ENCODE results near the gene CAV1. TPM values are rescaled to one million over a fixed set of nuclear protein-coding genes. Genes with fewer than 3 reads are reported as not detected.

Gene CAV1
- total RNA-seq, 1 donor from 2014 or later: 6.1 TPM

GRCh38 chr7:116576350-116577319 is 51.8 kb downstream of the CAV1 start:
- Mint-ChIP-seq H3K27ac (no peak overlapping the region), H3K36me3 (ENCODE audit: low read depth) (no peaks in the 10 kb centered on the region), H3K4me3 (no peak overlapping the region), H3K4me1 (peaks cover 18% of the 10 kb centered on the region), H3K27me3 (peaks cover 1% of the 10 kb centered on the region), H3K9me3 (no peaks in the 10 kb centered on the region)
- ChIA-PET POLR2A (no interaction called here), CTCF (interaction anchor here (0.7 kb wide), 1 partner anchor 15 kb away, joined by 3 read pairs; no protein-coding TSS in a partner anchor)
- intact Hi-C loops (cut with micrococcal nuclease): no loop called here
- ATAC-seq (ENCODE audit: low read depth) (no peak), DNase-seq (no peak)
- no peak for TF ChIP-seq CTCF (IDR thresholded peaks at IDR 0.05)

GRCh38 chr7:116577320-116577871 is 52.6 kb downstream of the CAV1 start:
- Mint-ChIP-seq H3K27me3 (peaks cover 1% of the 10 kb centered on the region), H3K9me3 (no peaks in the 10 kb centered on the region), H3K27ac (no peak overlapping the region), H3K4me3 (no peak overlapping the region), H3K4me1 (peaks cover 18% of the 10 kb centered on the region), H3K36me3 (ENCODE audit: low read depth) (no peaks in the 10 kb centered on the region)
- intact Hi-C loops (cut with micrococcal nuclease): no loop called here
- CTCF ChIA-PET: no interaction called here
- POLR2A ChIA-PET: no interaction called here
- DNase-seq: no peak
- TF ChIP-seq CTCF (IDR thresholded peaks at IDR 0.05): no peak
- ATAC-seq (ENCODE audit: low read depth): no peak

GRCh38 chr7:116578526-116578925 is 53.7 kb downstream of the CAV1 start:
- intact Hi-C loops (cut with micrococcal nuclease): no loop called here
- H3K27ac Mint-ChIP-seq: no peak overlapping the region
- ChIA-PET POLR2A (no interaction called here), CTCF (no interaction called here)
- TF ChIP-seq CTCF (IDR thresholded peaks at IDR 0.05): no peak
- no peak overlapping the region for H3K4me3 Mint-ChIP-seq
- no peaks in the 10 kb centered on the region for H3K36me3 Mint-ChIP-seq (ENCODE audit: low read depth)
- DNase-seq (no peak), ATAC-seq (ENCODE audit: low read depth) (no peak)
- H3K4me1 Mint-ChIP-seq: peaks cover 22% of the 10 kb centered on the region
- H3K9me3 Mint-ChIP-seq: no peaks in the 10 kb centered on the region
- peaks cover 1% of the 10 kb centered on the region for H3K27me3 Mint-ChIP-seq

GRCh38 chr7:116579322-116579721 is 54.5 kb downstream of the CAV1 start:
- H3K9me3 Mint-ChIP-seq: no peaks in the 10 kb centered on the region
- H3K27me3 Mint-ChIP-seq: peaks cover 1% of the 10 kb centered on the region
- H3K36me3 Mint-ChIP-seq (ENCODE audit: low read depth): no peaks in the 10 kb centered on the region
- ChIA-PET CTCF (no interaction called here), POLR2A (no interaction called here)
- peaks cover 21% of the 10 kb centered on the region for H3K4me1 Mint-ChIP-seq
- DNase-seq: no peak
- no peak overlapping the region for H3K27ac Mint-ChIP-seq
- ATAC-seq (ENCODE audit: low read depth): no peak
- TF ChIP-seq CTCF (IDR thresholded peaks at IDR 0.05): no peak
- no peak overlapping the region for H3K4me3 Mint-ChIP-seq
- intact Hi-C loops (cut with micrococcal nuclease): no loop called here

- peaks cover 16% of the 10 kb centered on the region for H3K4me1 Mint-ChIP-seq
- H3K27me3 Mint-ChIP-seq: peaks cover 1% of the 10 kb centered on the region
- ChIA-PET CTCF (interaction anchor here (0.6 kb wide), 1 partner anchor 9 kb away, joined by 3 read pairs; no protein-coding TSS in a partner anchor), POLR2A (no interaction called here)
- DNase-seq (no peak), ATAC-seq (ENCODE audit: low read depth) (no peak)
- no peaks in the 10 kb centered on the region for H3K36me3 Mint-ChIP-seq (ENCODE audit: low read depth)
- H3K27ac Mint-ChIP-seq: no peak overlapping the region
- no peak for TF ChIP-seq CTCF (IDR thresholded peaks at IDR 0.05)
- H3K4me3 Mint-ChIP-seq: no peak overlapping the region
- intact Hi-C loops (cut with micrococcal nuclease): no loop called here
- no peaks in the 10 kb centered on the region for H3K9me3 Mint-ChIP-seq
Measured at GRCh38 chr7:116579835-116580234, 55.0 kb downstream of the CAV1 start.

All from activated B cell treated with CpG ODN at 0.5 μM for 24 hours (primary cell).